K562 (cell line): ENCODE data around the gene ZBTB16. TPM values are rescaled to one million over a fixed set of nuclear protein-coding genes. Genes with fewer than 3 reads are reported as not detected.

Experiments used
- JUNB ChIP-seq: fragments of 450-650 bp; formaldehyde crosslinking; conservative IDR thresholded peaks from 2 replicates; pipeline ENCODE4 v1.4.0; 2020; ENCODE audit warnings: mild to moderate bottlenecking
- KLF10 ChIP-seq: fragments of 250-450 bp; sonication (Bioruptor Pico); IDR thresholded peaks from 2 replicates; pipeline ENCODE4 v1.6.1; 2021; ENCODE audit warnings: matching md5 sums
- REST ChIP-seq, 2 experiments: fragments of 450-650 bp; formaldehyde crosslinking in 1 of 2; IDR thresholded peaks; 2 replicates each; pipeline versions ENCODE4 v1.4.0 to v1.6.1; 2014 to 2020; ENCODE audit warnings: mild to moderate bottlenecking in 2 of 2, borderline replicate concordance in 1 of 2, low read depth in 1 of 2
- RFX5 ChIP-seq: IDR thresholded peaks from 2 replicates; pipeline ENCODE4 v1.6.1; 2011; ENCODE audit warnings: low read depth, mild to moderate bottlenecking, improper control_type of control experiment, low read length
- polyA plus RNA-seq, 8 experiments: library from polyadenylated mRNA; depleted of rRNA in 4 of 8; stranded (reverse) in 5 of 8; unstranded in 3 of 8; fragments of >200 nt; fragmentation: Nextera tagmentation in 2 of 8; fragmentation: Illumina TruSeq in 1 of 8; extraction: Ambion mirVana in 2 of 8; extraction: Trizol in 1 of 8; gene quantifications; 2 replicates each; pipeline versions ENCODE4 v1.2.1 to v1.2.3, GENCODE V29; 2011 to 2014; ENCODE audit warnings: inconsistent platforms in 1 of 8, missing spikeins in 1 of 8
- total RNA-seq, 7 experiments: library from RNA; depleted of rRNA in 6 of 7; stranded (reverse); fragments of >200 nt in 6 of 7; fragmentation: Illumina TruSeq in 2 of 7; extraction: Trizol in 2 of 7; gene quantifications; 2 replicates each; pipeline versions ENCODE4 v1.2.1 to v1.2.3, GENCODE V29; 2011 to 2021; ENCODE audit warnings: low replicate concordance in 1 of 7
- TF ChIP-seq, protein P1 (sequence below): fragments of 250-450 bp; sonication (Bioruptor Pico); IDR thresholded peaks from 2 replicates; pipeline ENCODE4 v1.4.0; 2020; ENCODE audit warnings: mild to moderate bottlenecking

The ZBTB16 gene
- total and polyA plus RNA-seq, 9 of the 15 experiments (the other 6 are each of a cell fraction or from before 2014, with no cell fraction given): 0.06 to 0.40 (median 0.24) TPM; not detected in 4

DNA sequence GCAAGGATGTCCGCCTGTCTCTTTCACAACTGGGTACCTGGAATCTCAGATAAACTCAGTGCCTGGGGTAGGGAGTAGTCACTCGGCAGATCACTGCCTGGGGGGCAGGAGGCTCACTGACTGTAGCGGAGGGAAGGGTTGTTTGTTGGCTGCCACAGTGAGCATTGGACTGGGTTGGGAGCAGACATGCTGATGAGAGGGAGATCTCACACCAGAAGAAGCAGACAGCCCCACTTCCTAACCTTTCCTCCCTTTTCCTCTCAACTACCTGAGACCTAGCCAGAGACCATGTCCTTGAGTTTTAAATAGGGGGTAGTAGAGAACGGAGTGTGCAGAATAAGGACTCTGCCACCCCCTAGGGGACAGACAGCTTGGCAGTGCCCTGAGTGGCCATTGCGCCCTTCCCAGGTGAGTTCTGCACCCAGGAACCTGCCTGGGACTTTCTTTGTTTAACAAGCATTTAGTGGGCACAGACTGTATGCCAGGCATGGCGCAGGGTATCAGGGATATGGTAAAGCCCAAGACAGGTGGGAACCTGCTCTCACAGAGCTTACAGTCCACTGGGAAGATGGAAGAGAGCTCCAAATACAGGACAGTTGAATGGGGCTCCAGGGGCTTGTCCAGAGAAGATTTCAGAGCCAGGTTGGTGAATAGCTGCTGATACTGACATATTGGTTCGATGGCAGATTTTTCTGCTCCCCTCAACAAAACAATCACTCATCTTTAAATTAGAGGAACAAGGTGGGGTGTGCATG, 121.0 kb downstream of the ZBTB16 start (continued):
- TF ChIP-seq REST (IDR thresholded peaks at IDR 0.05; ENCODE audit: borderline replicate concordance) (peak; percentile 44; the same call in 1 of the 2 replicates), REST (CRISPR knock-in tag; IDR thresholded peaks at IDR 0.05; ENCODE audit: low read depth) (no peak), KLF10 (CRISPR knock-in tag) (no peak), JUNB (CRISPR knock-in tag) (no peak), RFX5 (no peak)
- TF ChIP-seq, protein P1, sequence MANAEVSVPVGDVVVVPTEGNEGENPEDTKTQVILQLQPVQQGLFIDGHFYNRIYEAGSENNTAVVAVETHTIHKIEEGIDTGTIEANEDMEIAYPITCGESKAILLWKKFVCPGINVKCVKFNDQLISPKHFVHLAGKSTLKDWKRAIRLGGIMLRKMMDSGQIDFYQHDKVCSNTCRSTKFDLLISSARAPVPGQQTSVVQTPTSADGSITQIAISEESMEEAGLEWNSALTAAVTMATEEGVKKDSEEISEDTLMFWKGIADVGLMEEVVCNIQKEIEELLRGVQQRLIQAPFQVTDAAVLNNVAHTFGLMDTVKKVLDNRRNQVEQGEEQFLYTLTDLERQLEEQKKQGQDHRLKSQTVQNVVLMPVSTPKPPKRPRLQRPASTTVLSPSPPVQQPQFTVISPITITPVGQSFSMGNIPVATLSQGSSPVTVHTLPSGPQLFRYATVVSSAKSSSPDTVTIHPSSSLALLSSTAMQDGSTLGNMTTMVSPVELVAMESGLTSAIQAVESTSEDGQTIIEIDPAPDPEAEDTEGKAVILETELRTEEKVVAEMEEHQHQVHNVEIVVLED (CRISPR knock-in tag): no peak
- TF ChIP-seq, all 486 proteins: peak for 4
